ENCODE results near the gene OR51D1. TPM values are rescaled to one million over a fixed set of nuclear protein-coding genes. Genes with fewer than 3 reads are reported as not detected.

The OR51D1 gene
- total RNA-seq = not detected in 2 replicates

GRCh38 chr11:4636962-4637661 lies at the start of gene OR51D1:
Gene OR51D1, plus strand, starts transcription at chr11:4637477. Its CDS starts 2,314 bp downstream, at chr11:4639791.

GRCh38 chr11:4593739-4594138 lies 43.5 kb upstream of the OR51D1 start, which contains the start of gene OR52I1:
Gene OR52I1, plus strand, starts transcription at chr11:4594039. Its CDS starts 0 bp downstream, at chr11:4594039.

GRCh38 chr11:4607781-4608666 lies 29.3 kb upstream of the OR51D1 start, which contains the start of gene TRIM68:
Gene TRIM68, minus strand, starts transcription at chr11:4608231. Its CDS starts 2,727 bp downstream, at chr11:4605504.

GRCh38 chr11:4643682-4644081 lies 6.4 kb downstream of the OR51D1 start, which contains the start of gene OR51E1:
Gene OR51E1, plus strand, starts transcription at chr11:4643982. Its CDS starts 8,545 bp downstream, at chr11:4652527.

Other genes with a start within 250 kb of the OR51D1 start
- 10.3 and 15.9 TPM in 2 replicates for gene TRIM21, start 243.8 kb upstream of the OR51D1 start, total RNA-seq
- not detected in 2 replicates for gene OR52K2, start 188.2 kb upstream of the OR51D1 start, total RNA-seq
- gene OR52K1, start 154.8 kb upstream of the OR51D1 start, total RNA-seq = not detected in 2 replicates
- not detected in 2 replicates for gene OR52M1, start 92.3 kb upstream of the OR51D1 start, total RNA-seq
- not detected in 2 replicates for gene OR52I2, start 55.7 kb upstream of the OR51D1 start, total RNA-seq
- not detected in 2 replicates for gene OR52I1, start 43.4 kb upstream of the OR51D1 start, total RNA-seq
- 6.2 and 14.0 TPM in 2 replicates for gene TRIM68, start 29.2 kb upstream of the OR51D1 start, total RNA-seq
- not detected in 2 replicates for gene OR51E1, start 6.5 kb downstream of the OR51D1 start, total RNA-seq
- gene OR51E2, start 60.4 kb downstream of the OR51D1 start, total RNA-seq = not detected in 2 replicates
- not detected in 2 replicates for gene MMP26, start 67.3 kb downstream of the OR51D1 start, total RNA-seq
- gene OR51F1, start 132.5 kb downstream of the OR51D1 start, total RNA-seq = not detected in 2 replicates
- gene OR52R1, start 166.9 kb downstream of the OR51D1 start, total RNA-seq = not detected in 2 replicates
- not detected in 2 replicates for gene OR51F2, start 183.8 kb downstream of the OR51D1 start, total RNA-seq
- gene OR51S1, start 211.7 kb downstream of the OR51D1 start, total RNA-seq = not detected in 2 replicates
- not detected in 2 replicates for gene OR51T1, start 244.4 kb downstream of the OR51D1 start, total RNA-seq

Data from nasal cavity respiratory epithelium epithelial cell of viscerocranial mucosa (primary cell).